Thymus (tissue), 14 donors: Measurements from ENCODE around the gene TBR1. TPM values are rescaled to one million over a fixed set of nuclear protein-coding genes. Genes with fewer than 3 reads are reported as not detected.
A peak's percentile ranks its signal among the peaks of the same experiment; 100 is the strongest.

ENCODE experiments used
- DNase-seq, 9 donors: peaks; one replicate each; pipeline ENCODE4 v3.0.0-alpha.2; 2013; ENCODE audit warnings: low spot score in 9 of 9, low read depth in 6 of 9, missing footprints in 1 of 9
- H3K27ac ChIP-seq, 2 donors: one replicate each; pipeline ENCODE4 v1.5.1; 2013; ENCODE audit warnings: control low read depth in 1 of 2, low read depth in 1 of 2, low read length in 1 of 2, mild to moderate bottlenecking in 1 of 2, moderate library complexity in 1 of 2
- H3K27me3 ChIP-seq, 2 donors: one replicate each; pipeline ENCODE4 v1.5.1; 2013; ENCODE audit warnings: low read length in 1 of 2; ENCODE audit not compliant: control insufficient read depth in 2 of 2, insufficient read depth in 1 of 2
- H3K36me3 ChIP-seq, 2 donors: one replicate each; pipeline ENCODE4 v1.5.1; 2013; ENCODE audit warnings: low read length in 1 of 2, mild to moderate bottlenecking in 1 of 2, moderate library complexity in 1 of 2; ENCODE audit not compliant: control insufficient read depth in 2 of 2, insufficient read depth in 2 of 2
- H3K4me1 ChIP-seq, 2 donors: one replicate each; pipeline ENCODE4 v1.5.1; 2013; ENCODE audit warnings: low read length in 2 of 2; ENCODE audit not compliant: control insufficient read depth in 2 of 2, insufficient read depth in 2 of 2
- H3K4me3 ChIP-seq, 2 donors: one replicate each; pipeline ENCODE4 v1.5.1; 2013; ENCODE audit warnings: low read length in 2 of 2, control low read depth in 1 of 2, mild to moderate bottlenecking in 1 of 2
- H3K9me3 ChIP-seq, 2 donors: one replicate each; pipeline ENCODE4 v1.5.1; 2013; ENCODE audit warnings: low read length in 1 of 2, mild to moderate bottlenecking in 1 of 2; ENCODE audit not compliant: control insufficient read depth in 2 of 2, insufficient read depth in 1 of 2
- WGBS: extraction: QIAGEN DNeasy Blood & Tissue Kit; methylation state at CpG from one replicate; pipeline ENCODE4 v1.1.7; 2013; 5-methylcytosine and 5-hydroxymethylcytosine counted together
- long read RNA-seq, 10 donors: transcript quantifications; one replicate each; lab custom pipeline, GENCODE V29; 2026
- polyA plus RNA-seq: library from polyadenylated mRNA; stranded (reverse); fragments of 200-250 nt; gene quantifications from one replicate; pipeline ENCODE4 v1.2.3, GENCODE V29; 2013
- total RNA-seq: library from RNA; stranded (reverse); fragments of 120-200 nt; gene quantifications from one replicate; pipeline ENCODE4 v1.2.4, GENCODE V29; 2013
- donor health status: healthy.

The TBR1 gene
- total RNA-seq (0.05 TPM), polyA plus RNA-seq (0.02 TPM)
- long read RNA-seq, donor 1 = 0 reads
- long read RNA-seq, donor 2 = 0 reads
- long read RNA-seq, donor 3 = 0 reads
- long read RNA-seq, donor 4 = 0 reads
- long read RNA-seq, donor 5 = 0 reads
- long read RNA-seq, donor 6 = 0 reads
- long read RNA-seq, donor 7 = 0 reads
- long read RNA-seq, donor 8 = 0 reads
- long read RNA-seq, donor 9 = 0 reads
- long read RNA-seq, donor 10 = 0 reads

GRCh38 chr2:161415987-161416707, at the start of gene TBR1:
TSS of gene TBR1 (plus strand) at chr2:161416297. CDS start at chr2:161416411, 114 bp downstream.
- Histone ChIP-seq H3K4me1 (peaks cover 3 to 19% of the 10 kb centered on the region in 2 donors), H3K9me3 (peaks cover 0 to 7% of the 10 kb centered on the region in 2 donors), H3K27ac (no peak within 1 kb of the TSS), H3K27me3 (peaks cover 68 to 86% of the 10 kb centered on the region in 2 donors), H3K36me3 (no peaks in the 10 kb centered on the region), H3K4me3 (no peak within 1 kb of the TSS)
- DNase-seq = peak in 1 of 9 donors; percentile 34
- WGBS = 6% methylated on average over 16 of the region's 16 CpGs

- H3K4me1 ChIP-seq = no peaks in the 10 kb centered on the region
- peaks cover 0 to 16% of the 10 kb centered on the region in 2 donors for H3K36me3 ChIP-seq
- no peak overlapping the region for H3K27ac ChIP-seq
- WGBS = 94% methylated on average over 3 of the region's 3 CpGs
- H3K27me3 ChIP-seq = no peaks in the 10 kb centered on the region
- peaks cover 0 to 10% of the 10 kb centered on the region in 2 donors for H3K9me3 ChIP-seq
- DNase-seq = no peak
- no peak overlapping the region for H3K4me3 ChIP-seq
Measured at GRCh38 chr2:161367675-161368074, 48.4 kb upstream of the TBR1 start.

- 95% methylated on average over 2 of the region's 2 CpGs for WGBS
- H3K9me3 ChIP-seq = no peaks in the 10 kb centered on the region
- no peak overlapping the region for H3K27ac ChIP-seq
- H3K4me3 ChIP-seq = no peak overlapping the region
- H3K4me1 ChIP-seq = no peaks in the 10 kb centered on the region
- H3K27me3 ChIP-seq = no peaks in the 10 kb centered on the region
- DNase-seq = no peak
- H3K36me3 ChIP-seq = peaks cover 0 to 16% of the 10 kb centered on the region in 2 donors
Measured at GRCh38 chr2:161369311-161369710, 46.8 kb upstream of the TBR1 start.

GRCh38 chr2:161370981-161371380, 45.1 kb upstream of the TBR1 start:
- Histone ChIP-seq H3K4me1 (no peaks in the 10 kb centered on the region), H3K4me3 (no peak overlapping the region), H3K27ac (no peak overlapping the region), H3K27me3 (no peaks in the 10 kb centered on the region), H3K9me3 (no peaks in the 10 kb centered on the region), H3K36me3 (peaks cover 0 to 16% of the 10 kb centered on the region in 2 donors)
- WGBS = 97% methylated on average over 3 of the region's 3 CpGs
- DNase-seq = no peak

GRCh38 chr2:161371869-161372268, 44.2 kb upstream of the TBR1 start:
- Histone ChIP-seq H3K4me1 (no peaks in the 10 kb centered on the region), H3K4me3 (no peak overlapping the region), H3K9me3 (no peaks in the 10 kb centered on the region), H3K36me3 (peaks cover 0 to 16% of the 10 kb centered on the region in 2 donors), H3K27ac (no peak overlapping the region), H3K27me3 (no peaks in the 10 kb centered on the region)
- 70% methylated on average over 1 of the region's 1 CpG for WGBS
- DNase-seq = no peak

- no peak overlapping the region for H3K27ac ChIP-seq
- no peaks in the 10 kb centered on the region for H3K4me1 ChIP-seq
- no peak overlapping the region for H3K4me3 ChIP-seq
- H3K27me3 ChIP-seq = no peaks in the 10 kb centered on the region
- H3K9me3 ChIP-seq = no peaks in the 10 kb centered on the region
- DNase-seq = no peak
- peaks cover 0 to 16% of the 10 kb centered on the region in 2 donors for H3K36me3 ChIP-seq
Measured at GRCh38 chr2:161373942-161374341, 42.2 kb upstream of the TBR1 start.

GRCh38 chr2:161374446-161374845, 41.7 kb upstream of the TBR1 start:
- no peaks in the 10 kb centered on the region for H3K27me3 ChIP-seq
- H3K4me1 ChIP-seq = no peaks in the 10 kb centered on the region
- peaks cover 0 to 14% of the 10 kb centered on the region in 2 donors for H3K36me3 ChIP-seq
- no peaks in the 10 kb centered on the region for H3K9me3 ChIP-seq
- WGBS = 100% methylated on average over 1 of the region's 1 CpG
- H3K27ac ChIP-seq = no peak overlapping the region
- DNase-seq = no peak
- H3K4me3 ChIP-seq = no peak overlapping the region

GRCh38 chr2:161379740-161380139, 36.4 kb upstream of the TBR1 start:
- Histone ChIP-seq H3K4me1 (no peaks in the 10 kb centered on the region), H3K9me3 (no peaks in the 10 kb centered on the region), H3K27me3 (no peaks in the 10 kb centered on the region), H3K4me3 (no peak overlapping the region), H3K36me3 (no peaks in the 10 kb centered on the region), H3K27ac (no peak overlapping the region)
- WGBS = 98% methylated on average over 2 of the region's 2 CpGs
- no peak for DNase-seq

- no peak overlapping the region for H3K4me3 ChIP-seq
- no peaks in the 10 kb centered on the region for H3K4me1 ChIP-seq
- WGBS = 97% methylated on average over 3 of the region's 3 CpGs
- H3K9me3 ChIP-seq = no peaks in the 10 kb centered on the region
- no peaks in the 10 kb centered on the region for H3K27me3 ChIP-seq
- no peaks in the 10 kb centered on the region for H3K36me3 ChIP-seq
- no peak for DNase-seq
- H3K27ac ChIP-seq = no peak overlapping the region
Measured at GRCh38 chr2:161381546-161381945, 34.6 kb upstream of the TBR1 start.
